Measurements from ENCODE around the gene ZEB2.

DNA sequence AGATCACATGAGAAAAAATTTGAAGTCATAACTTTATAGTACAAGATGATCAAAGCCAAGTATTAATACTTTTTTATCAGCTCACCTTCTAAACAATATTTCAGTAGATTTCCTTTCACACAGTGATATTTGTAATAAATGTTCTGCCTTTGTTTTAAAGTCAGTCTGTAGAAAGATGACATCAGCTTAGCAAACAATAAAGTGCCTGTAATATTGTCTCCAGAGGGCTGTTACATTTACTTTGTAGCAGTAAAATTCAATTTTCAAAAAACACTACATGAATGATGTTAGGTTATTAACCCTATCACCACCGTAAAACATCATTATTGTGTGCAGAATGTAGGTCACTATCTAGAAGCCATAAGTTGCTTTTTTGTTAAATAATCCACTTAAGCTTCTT, 49.6 kb downstream of the ZEB2 start:
- TF ChIP-seq CTCF (IDR thresholded peaks at IDR 0.05) (no peak), POLR2A (IDR thresholded peaks at IDR 0.05) (no peak)

Data from uterus (tissue), 2 donors.